ENCODE results near the gene MAP4K2.

GRCh38 chr11:64848826-64849597, 46.0 kb upstream of the MAP4K2 start:
- no peak; the same call in 1 of the 2 replicates for TF ChIP-seq CTCF (conservative IDR thresholded peaks at IDR 0.05)
- TF ChIP-seq EZH2 (IDR thresholded peaks at IDR 0.05; ENCODE audit: low read depth), result no peak
